Fibroblast of pulmonary artery (primary cell): ENCODE results near the gene DLK2.

Source experiments
- DNase-seq: peaks from one replicate; pipeline ENCODE4 v3.0.0-alpha.2; 2010; ENCODE audit warnings: low read depth
- H3K4me3 ChIP-seq: replicated peaks from 2 replicates; pipeline ENCODE4 v1.5.1; 2011; ENCODE audit warnings: low read depth, mild to moderate bottlenecking, control low read depth, low read length, moderate library complexity
- TF ChIP-seq, protein P1 (sequence below): IDR thresholded peaks from 2 replicates; pipeline ENCODE4 v1.5.1; 2011; ENCODE audit warnings: mild to moderate bottlenecking, control low read depth, low read length, inconsistent platforms; ENCODE audit errors: missing control alignments

The DLK2 gene

DNA sequence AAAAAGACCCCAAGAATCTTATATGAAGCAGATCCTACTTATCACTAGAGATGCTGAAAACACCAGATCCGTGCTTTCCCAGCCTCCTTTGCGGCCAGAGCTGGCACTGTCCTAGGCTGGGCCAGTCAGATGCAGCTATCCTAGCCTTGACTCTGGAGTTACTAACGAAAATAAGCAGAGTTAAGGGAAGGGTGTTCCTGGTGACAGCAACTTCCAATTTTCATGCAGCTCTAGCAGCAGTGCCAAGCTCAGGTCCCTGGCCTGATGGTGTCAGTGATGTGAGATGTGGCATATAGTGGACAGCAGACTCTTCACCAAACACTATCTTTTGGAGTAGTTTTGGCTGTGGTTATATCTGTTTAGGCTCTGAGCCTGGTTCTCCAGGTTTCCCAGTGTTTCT is 53.6 kb downstream of the DLK2 start:
- no peak overlapping the region for H3K4me3 ChIP-seq
- no peak for DNase-seq
- TF ChIP-seq, protein P1, sequence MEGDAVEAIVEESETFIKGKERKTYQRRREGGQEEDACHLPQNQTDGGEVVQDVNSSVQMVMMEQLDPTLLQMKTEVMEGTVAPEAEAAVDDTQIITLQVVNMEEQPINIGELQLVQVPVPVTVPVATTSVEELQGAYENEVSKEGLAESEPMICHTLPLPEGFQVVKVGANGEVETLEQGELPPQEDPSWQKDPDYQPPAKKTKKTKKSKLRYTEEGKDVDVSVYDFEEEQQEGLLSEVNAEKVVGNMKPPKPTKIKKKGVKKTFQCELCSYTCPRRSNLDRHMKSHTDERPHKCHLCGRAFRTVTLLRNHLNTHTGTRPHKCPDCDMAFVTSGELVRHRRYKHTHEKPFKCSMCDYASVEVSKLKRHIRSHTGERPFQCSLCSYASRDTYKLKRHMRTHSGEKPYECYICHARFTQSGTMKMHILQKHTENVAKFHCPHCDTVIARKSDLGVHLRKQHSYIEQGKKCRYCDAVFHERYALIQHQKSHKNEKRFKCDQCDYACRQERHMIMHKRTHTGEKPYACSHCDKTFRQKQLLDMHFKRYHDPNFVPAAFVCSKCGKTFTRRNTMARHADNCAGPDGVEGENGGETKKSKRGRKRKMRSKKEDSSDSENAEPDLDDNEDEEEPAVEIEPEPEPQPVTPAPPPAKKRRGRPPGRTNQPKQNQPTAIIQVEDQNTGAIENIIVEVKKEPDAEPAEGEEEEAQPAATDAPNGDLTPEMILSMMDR, result no peak
